Prostate gland (tissue), 2 donors: ENCODE results near the gene RAB1A.

Source experiments
- CTCF ChIP-seq, 4 experiments: fragments of 200-600 bp in 2 of 4; fragments of 450-650 bp in 2 of 4; sonication (generic) in 2 of 4; IDR thresholded peaks; 1 replicate in 3 of 4; 2 replicates in 1 of 4; pipeline ENCODE4 v1.5.1; 2016 to 2019; ENCODE audit warnings: antibody characterized with exemption in 4 of 4, mild to moderate bottlenecking in 2 of 4, moderate library complexity in 2 of 4
- POLR2A ChIP-seq: fragments of 450-650 bp; IDR thresholded peaks from one replicate; pipeline ENCODE4 v1.6.1; 2016; ENCODE audit warnings: antibody characterized with exemption, mild to moderate bottlenecking
- POLR2AphosphoS5 ChIP-seq: sonication (generic); formaldehyde crosslinking; IDR thresholded peaks from one replicate; pipeline ENCODE4 v1.6.1; 2017; ENCODE audit warnings: antibody characterized with exemption

- TF ChIP-seq POLR2AphosphoS5 (no peak), CTCF (IDR thresholded peaks at IDR 0.05) (no peak), POLR2A (no peak)
Observed at GRCh38 chr2:65039640-65040039, 90.3 kb downstream of the RAB1A start.
